ENCODE data around the gene CMSS1.

The CMSS1 gene

GRCh38 chr3:100106531-100107141 lies 289.0 kb downstream of the CMSS1 start:
- peak; percentile 25 for DNase-seq (ENCODE audit: low spot score)

GRCh38 chr3:100107221-100107814 lies 289.7 kb downstream of the CMSS1 start:
- DNase-seq (ENCODE audit: low spot score) = peak; percentile 57

- no peak for DNase-seq (ENCODE audit: low spot score)
Measured at GRCh38 chr3:100108464-100109079, 290.9 kb downstream of the CMSS1 start.

- DNase-seq (ENCODE audit: low spot score) = no peak
Measured at GRCh38 chr3:100110162-100110561, 292.5 kb downstream of the CMSS1 start.

GRCh38 chr3:100111728-100112127 lies 294.1 kb downstream of the CMSS1 start:
- no peak for DNase-seq (ENCODE audit: low spot score)

- DNase-seq (ENCODE audit: low spot score) = no peak
Measured at GRCh38 chr3:100113723-100114412, 296.2 kb downstream of the CMSS1 start.

GRCh38 chr3:100114413-100115030 lies 296.9 kb downstream of the CMSS1 start, which contains the start of gene FILIP1L:
Gene FILIP1L, minus strand, starts transcription at chr3:100114501.
- DNase-seq (ENCODE audit: low spot score) = no peak

- no peak for DNase-seq (ENCODE audit: low spot score)
Measured at GRCh38 chr3:100117093-100117492, 299.4 kb downstream of the CMSS1 start.

- DNase-seq (ENCODE audit: low spot score) = no peak
Measured at GRCh38 chr3:100120012-100120411, 302.4 kb downstream of the CMSS1 start.

- DNase-seq (ENCODE audit: low spot score) = no peak
Measured at GRCh38 chr3:100120693-100121092, 303.0 kb downstream of the CMSS1 start.

- DNase-seq (ENCODE audit: low spot score) = no peak
Measured at GRCh38 chr3:100122321-100122720, 304.7 kb downstream of the CMSS1 start.

GRCh38 chr3:100123112-100123511 lies 305.4 kb downstream of the CMSS1 start:
- no peak for DNase-seq (ENCODE audit: low spot score)

- DNase-seq (ENCODE audit: low spot score) = no peak
Measured at GRCh38 chr3:100124201-100124761, 306.6 kb downstream of the CMSS1 start.

- no peak for DNase-seq (ENCODE audit: low spot score)
Measured at GRCh38 chr3:100125161-100125938, 307.7 kb downstream of the CMSS1 start.

GRCh38 chr3:100127792-100128191 lies 310.1 kb downstream of the CMSS1 start:
- DNase-seq (ENCODE audit: low spot score) = no peak

GRCh38 chr3:100128565-100128964 lies 310.9 kb downstream of the CMSS1 start:
- DNase-seq (ENCODE audit: low spot score) = no peak

GRCh38 chr3:100129941-100130340 lies 312.3 kb downstream of the CMSS1 start:
- no peak for DNase-seq (ENCODE audit: low spot score)

- DNase-seq (ENCODE audit: low spot score) = no peak
Measured at GRCh38 chr3:100131241-100131640, 313.6 kb downstream of the CMSS1 start.

GRCh38 chr3:100136921-100137320 lies 319.3 kb downstream of the CMSS1 start:
- no peak for DNase-seq (ENCODE audit: low spot score)

- DNase-seq (ENCODE audit: low spot score) = no peak
Measured at GRCh38 chr3:100140976-100141375, 323.3 kb downstream of the CMSS1 start.

GRCh38 chr3:100141586-100141985 lies 323.9 kb downstream of the CMSS1 start:
- no peak for DNase-seq (ENCODE audit: low spot score)
